ENCODE measurements around the gene CACUL1. TPM values are rescaled to one million over a fixed set of nuclear protein-coding genes. Genes with fewer than 3 reads are reported as not detected.

CACUL1 gene
- total RNA-seq, 2 donors from 2014 or later: 37.9 to 49.3 TPM

GRCh38 chr10:118767297-118768040 lies 12.7 kb upstream of the CACUL1 start:
- no peak overlapping the region for H3K4me3 ChIP-seq
- H3K27me3 ChIP-seq: no peaks in the 10 kb centered on the region
- H3K36me3 ChIP-seq: no peaks in the 10 kb centered on the region
- no peaks in the 10 kb centered on the region for H3K9me3 ChIP-seq
- H3K4me1 ChIP-seq: no peaks in the 10 kb centered on the region
- H3K9ac ChIP-seq (ENCODE audit: low read depth in 2 of 2, low read length in 2 of 2): no peak overlapping the region
- TF ChIP-seq CTCF (IDR thresholded peaks at IDR 0.05): no peak
- no peak for DNase-seq
- H3K27ac ChIP-seq: no peak overlapping the region
- intact Hi-C loops (cut with DNase I): no loop called here

GRCh38 chr10:118764195-118764594 lies 9.4 kb upstream of the CACUL1 start:
- Histone ChIP-seq H3K9me3 (no peaks in the 10 kb centered on the region), H3K9ac (ENCODE audit: low read depth in 2 of 2, low read length in 2 of 2) (no peak overlapping the region), H3K27me3 (no peaks in the 10 kb centered on the region), H3K36me3 (no peaks in the 10 kb centered on the region), H3K27ac (no peak overlapping the region), H3K4me1 (no peaks in the 10 kb centered on the region), H3K4me3 (no peak overlapping the region)
- no peak for TF ChIP-seq CTCF (IDR thresholded peaks at IDR 0.05)
- intact Hi-C loops (cut with DNase I): no loop called here
- no peak for DNase-seq

- H3K27ac ChIP-seq: no peak overlapping the region
- no peaks in the 10 kb centered on the region for H3K9me3 ChIP-seq
Observed at GRCh38 chr10:118763202-118763988, 8.6 kb upstream of the CACUL1 start.

GRCh38 chr10:118760265-118760664 lies 5.5 kb upstream of the CACUL1 start:
- no peak for DNase-seq
- Histone ChIP-seq H3K9me3 (no peaks in the 10 kb centered on the region), H3K9ac (ENCODE audit: low read depth in 2 of 2, low read length in 2 of 2) (no peak overlapping the region), H3K4me3 (no peak overlapping the region), H3K27ac (no peak overlapping the region), H3K4me1 (no peaks in the 10 kb centered on the region), H3K27me3 (no peaks in the 10 kb centered on the region), H3K36me3 (no peaks in the 10 kb centered on the region)
- TF ChIP-seq CTCF (IDR thresholded peaks at IDR 0.05): no peak
- intact Hi-C loops (cut with DNase I): no loop called here

More at GRCh38 chr10:118763202-118763988, 8.6 kb upstream of the CACUL1 start:
- no peak for TF ChIP-seq CTCF (IDR thresholded peaks at IDR 0.05)
- Histone ChIP-seq H3K4me1 (no peaks in the 10 kb centered on the region), H3K27me3 (no peaks in the 10 kb centered on the region), H3K4me3 (no peak overlapping the region), H3K36me3 (no peaks in the 10 kb centered on the region), H3K9ac (ENCODE audit: low read depth in 2 of 2, low read length in 2 of 2) (no peak overlapping the region)
- intact Hi-C loops (cut with DNase I): no loop called here
- no peak for DNase-seq

- Histone ChIP-seq H3K36me3 (no peaks in the 10 kb centered on the region), H3K27me3 (no peaks in the 10 kb centered on the region), H3K27ac (no peak overlapping the region), H3K4me3 (no peak overlapping the region), H3K9ac (ENCODE audit: low read depth in 2 of 2, low read length in 2 of 2) (no peak overlapping the region), H3K4me1 (no peaks in the 10 kb centered on the region), H3K9me3 (no peaks in the 10 kb centered on the region)
- intact Hi-C loops (cut with DNase I): no loop called here
- TF ChIP-seq CTCF (IDR thresholded peaks at IDR 0.05): no peak
- no peak for DNase-seq
Observed at GRCh38 chr10:118758449-118758848, 3.7 kb upstream of the CACUL1 start.
